Cerebellar cortex (tissue), 1 donor: ENCODE measurements around the gene ASTL.

Source experiments
- DNase-seq: peaks from one replicate; pipeline ENCODE4 v3.0.0-alpha.2; 2015; ENCODE audit warnings: low spot score

Gene ASTL

GRCh38 chr2:96098900-96099590 lies 39.3 kb downstream of the ASTL start:
- DNase-seq: no peak

- DNase-seq: no peak
These were observed 40.1 kb downstream of the ASTL start for GRCh38 chr2:96097951-96098823.

- DNase-seq: no peak
These were observed 40.9 kb downstream of the ASTL start for GRCh38 chr2:96097441-96097840.

GRCh38 chr2:96095116-96095636 lies 43.1 kb downstream of the ASTL start:
- no peak for DNase-seq

GRCh38 chr2:96093528-96093927 lies 44.8 kb downstream of the ASTL start:
- no peak for DNase-seq

GRCh38 chr2:96092951-96093350 lies 45.4 kb downstream of the ASTL start:
- no peak for DNase-seq

- DNase-seq: no peak
These were observed 45.8 kb downstream of the ASTL start for GRCh38 chr2:96092573-96092877.

GRCh38 chr2:96091711-96092572 lies 46.4 kb downstream of the ASTL start:
- DNase-seq: no peak

GRCh38 chr2:96091141-96091710 lies 47.1 kb downstream of the ASTL start:
- DNase-seq: no peak

- no peak for DNase-seq
These were observed 47.9 kb downstream of the ASTL start for GRCh38 chr2:96090196-96090926.

GRCh38 chr2:96089356-96090195 lies 48.7 kb downstream of the ASTL start:
- DNase-seq: no peak

GRCh38 chr2:96088340-96089335 lies 49.7 kb downstream of the ASTL start:
- DNase-seq: no peak

GRCh38 chr2:96087130-96087529 lies 51.2 kb downstream of the ASTL start:
- no peak for DNase-seq

- no peak for DNase-seq
These were observed 52.6 kb downstream of the ASTL start for GRCh38 chr2:96085541-96086355.

- DNase-seq: peak; percentile 66
These were observed 53.3 kb downstream of the ASTL start for GRCh38 chr2:96084858-96085518.

- DNase-seq: no peak
These were observed 54.1 kb downstream of the ASTL start for GRCh38 chr2:96083989-96084857.
